DOHH2 (cell line): ENCODE data around the gene ATP1A3.
A peak's percentile ranks its signal among the peaks of the same experiment; 100 is the strongest.

ENCODE experiments used
- EZH2phosphoT487 ChIP-seq: fragments of 200-600 bp; sonication (generic); IDR thresholded peaks from 2 replicates; pipeline ENCODE4 v1.6.1; 2017; ENCODE audit warnings: borderline replicate concordance, mild to moderate bottlenecking, antibody characterized with exemption, low read length, moderate library complexity, mixed read lengths
- TF ChIP-seq, protein P1 (sequence below): fragments of 200-600 bp; sonication (generic); IDR thresholded peaks from one replicate; pipeline ENCODE4 v1.5.1; 2014; ENCODE audit warnings: antibody characterized with exemption, mild to moderate bottlenecking, low read depth, low read length; ENCODE audit not compliant: poor library complexity, severe bottlenecking

GRCh38 chr19:41951686-41952172 is 42.3 kb downstream of the ATP1A3 start:
- TF ChIP-seq, protein P1, sequence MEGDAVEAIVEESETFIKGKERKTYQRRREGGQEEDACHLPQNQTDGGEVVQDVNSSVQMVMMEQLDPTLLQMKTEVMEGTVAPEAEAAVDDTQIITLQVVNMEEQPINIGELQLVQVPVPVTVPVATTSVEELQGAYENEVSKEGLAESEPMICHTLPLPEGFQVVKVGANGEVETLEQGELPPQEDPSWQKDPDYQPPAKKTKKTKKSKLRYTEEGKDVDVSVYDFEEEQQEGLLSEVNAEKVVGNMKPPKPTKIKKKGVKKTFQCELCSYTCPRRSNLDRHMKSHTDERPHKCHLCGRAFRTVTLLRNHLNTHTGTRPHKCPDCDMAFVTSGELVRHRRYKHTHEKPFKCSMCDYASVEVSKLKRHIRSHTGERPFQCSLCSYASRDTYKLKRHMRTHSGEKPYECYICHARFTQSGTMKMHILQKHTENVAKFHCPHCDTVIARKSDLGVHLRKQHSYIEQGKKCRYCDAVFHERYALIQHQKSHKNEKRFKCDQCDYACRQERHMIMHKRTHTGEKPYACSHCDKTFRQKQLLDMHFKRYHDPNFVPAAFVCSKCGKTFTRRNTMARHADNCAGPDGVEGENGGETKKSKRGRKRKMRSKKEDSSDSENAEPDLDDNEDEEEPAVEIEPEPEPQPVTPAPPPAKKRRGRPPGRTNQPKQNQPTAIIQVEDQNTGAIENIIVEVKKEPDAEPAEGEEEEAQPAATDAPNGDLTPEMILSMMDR: peak; percentile 98
- TF ChIP-seq EZH2phosphoT487: no peak
